ENCODE measurements around the gene CCDC61. TPM values are rescaled to one million over a fixed set of nuclear protein-coding genes. Genes with fewer than 3 reads are reported as not detected.

Gene CCDC61
- total RNA-seq, 4 donors from 2014 or later: 8.4 to 14.6 (median 9.5) TPM

DNA sequence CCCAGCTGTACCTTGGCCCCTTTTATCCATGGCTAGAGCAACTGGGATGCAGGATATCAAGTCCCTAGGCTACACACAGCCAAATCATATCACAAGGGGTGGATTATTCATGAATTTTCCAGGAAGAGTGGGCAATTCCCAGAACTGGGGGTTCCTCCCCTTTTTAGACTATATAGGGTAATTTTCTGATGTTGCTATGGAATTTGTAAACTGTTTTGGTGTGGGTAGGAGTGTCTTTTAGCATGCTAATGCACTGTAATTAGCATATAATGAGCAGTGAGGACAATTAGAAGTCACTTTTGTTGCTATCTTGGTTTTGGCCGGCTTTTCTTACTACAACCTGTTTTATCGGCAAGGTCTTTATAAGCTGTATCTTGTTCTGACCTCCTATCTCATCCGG lies 63.5 kb downstream of the CCDC61 start:
- no peak for DNase-seq (ENCODE audit: low spot score in 2 of 2)
- WGBS: 91% methylated on average over 3 of the region's 3 CpGs
- TF ChIP-seq, protein P1, sequence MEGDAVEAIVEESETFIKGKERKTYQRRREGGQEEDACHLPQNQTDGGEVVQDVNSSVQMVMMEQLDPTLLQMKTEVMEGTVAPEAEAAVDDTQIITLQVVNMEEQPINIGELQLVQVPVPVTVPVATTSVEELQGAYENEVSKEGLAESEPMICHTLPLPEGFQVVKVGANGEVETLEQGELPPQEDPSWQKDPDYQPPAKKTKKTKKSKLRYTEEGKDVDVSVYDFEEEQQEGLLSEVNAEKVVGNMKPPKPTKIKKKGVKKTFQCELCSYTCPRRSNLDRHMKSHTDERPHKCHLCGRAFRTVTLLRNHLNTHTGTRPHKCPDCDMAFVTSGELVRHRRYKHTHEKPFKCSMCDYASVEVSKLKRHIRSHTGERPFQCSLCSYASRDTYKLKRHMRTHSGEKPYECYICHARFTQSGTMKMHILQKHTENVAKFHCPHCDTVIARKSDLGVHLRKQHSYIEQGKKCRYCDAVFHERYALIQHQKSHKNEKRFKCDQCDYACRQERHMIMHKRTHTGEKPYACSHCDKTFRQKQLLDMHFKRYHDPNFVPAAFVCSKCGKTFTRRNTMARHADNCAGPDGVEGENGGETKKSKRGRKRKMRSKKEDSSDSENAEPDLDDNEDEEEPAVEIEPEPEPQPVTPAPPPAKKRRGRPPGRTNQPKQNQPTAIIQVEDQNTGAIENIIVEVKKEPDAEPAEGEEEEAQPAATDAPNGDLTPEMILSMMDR (IDR thresholded peaks at IDR 0.05): no peak
- no peak for TF ChIP-seq EP300 (IDR thresholded peaks at IDR 0.05)
- no peak for TF ChIP-seq POLR2AphosphoS5 (IDR thresholded peaks at IDR 0.05)
- TF ChIP-seq POLR2A (IDR thresholded peaks at IDR 0.05): no peak

DNA sequence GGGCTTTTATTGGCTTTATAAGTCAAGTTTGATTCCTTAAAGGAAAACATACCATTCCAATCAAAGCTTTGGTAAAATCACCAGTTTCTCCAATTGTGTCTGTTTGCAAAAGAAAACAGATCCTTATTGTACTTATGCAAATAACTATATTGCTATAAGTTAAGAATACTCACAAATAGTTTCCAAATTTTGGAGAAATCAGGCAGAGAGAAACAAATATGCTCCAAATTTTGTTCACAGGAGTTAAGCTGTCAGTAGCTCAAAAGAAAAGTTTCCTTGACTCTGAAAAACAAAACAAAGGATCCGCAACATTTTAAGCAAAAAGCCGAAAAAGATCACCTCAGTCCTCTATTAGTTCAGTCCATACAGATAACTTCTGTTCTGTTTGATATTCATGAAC lies 64.7 kb downstream of the CCDC61 start:
- no peak overlapping the region for H3K4me3 ChIP-seq
- H3K4me1 ChIP-seq: no peaks in the 10 kb centered on the region
- no peaks in the 10 kb centered on the region for H3K36me3 ChIP-seq
- TF ChIP-seq POLR2A (IDR thresholded peaks at IDR 0.05): no peak
- no peak for TF ChIP-seq POLR2AphosphoS5 (IDR thresholded peaks at IDR 0.05)
- no peak for TF ChIP-seq EP300 (IDR thresholded peaks at IDR 0.05)
- TF ChIP-seq, protein P1 (IDR thresholded peaks at IDR 0.05): no peak
- no peaks in the 10 kb centered on the region for H3K9me3 ChIP-seq
- no peak overlapping the region for H3K27ac ChIP-seq
- WGBS: 98% methylated on average over 2 of the region's 2 CpGs
- no peak for DNase-seq (ENCODE audit: low spot score in 2 of 2)
- H3K27me3 ChIP-seq: peaks cover 16% of the 10 kb centered on the region

More for the DNA sequence above, 63.5 kb downstream of the CCDC61 start:
- Histone ChIP-seq H3K36me3 (no peaks in the 10 kb centered on the region), H3K4me3 (no peak overlapping the region), H3K27me3 (peaks cover 19% of the 10 kb centered on the region), H3K27ac (no peak overlapping the region), H3K9me3 (no peaks in the 10 kb centered on the region), H3K4me1 (no peaks in the 10 kb centered on the region)

DNA sequence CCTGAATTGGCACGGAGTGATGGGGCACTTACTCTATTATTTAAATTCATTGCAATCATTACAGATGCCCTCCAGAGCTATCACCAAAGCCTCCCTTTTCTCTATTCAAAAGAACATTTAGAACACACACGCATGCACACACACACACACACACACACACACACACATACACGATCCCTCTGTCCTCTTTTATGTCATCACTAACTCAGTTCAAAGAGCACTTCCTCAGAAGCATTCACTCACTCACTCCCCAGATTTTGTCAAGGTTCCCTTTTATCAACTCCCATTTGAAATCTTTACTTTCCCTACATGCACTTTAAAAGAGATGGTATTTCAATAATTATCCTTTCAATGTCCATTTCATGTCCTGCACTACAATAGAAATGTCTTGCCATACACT lies 67.9 kb downstream of the CCDC61 start:
- Histone ChIP-seq H3K36me3 (no peaks in the 10 kb centered on the region), H3K4me3 (no peak overlapping the region), H3K27me3 (peaks cover 26% of the 10 kb centered on the region), H3K27ac (no peak overlapping the region), H3K4me1 (peaks cover 8% of the 10 kb centered on the region), H3K9me3 (no peaks in the 10 kb centered on the region)
- TF ChIP-seq POLR2A (IDR thresholded peaks at IDR 0.05) (no peak), EP300 (IDR thresholded peaks at IDR 0.05) (no peak), POLR2AphosphoS5 (IDR thresholded peaks at IDR 0.05) (no peak)
- TF ChIP-seq, protein P1 (IDR thresholded peaks at IDR 0.05): no peak
- DNase-seq (ENCODE audit: low spot score in 2 of 2): no peak
- WGBS: 72% methylated on average over 3 of the region's 3 CpGs

DNA sequence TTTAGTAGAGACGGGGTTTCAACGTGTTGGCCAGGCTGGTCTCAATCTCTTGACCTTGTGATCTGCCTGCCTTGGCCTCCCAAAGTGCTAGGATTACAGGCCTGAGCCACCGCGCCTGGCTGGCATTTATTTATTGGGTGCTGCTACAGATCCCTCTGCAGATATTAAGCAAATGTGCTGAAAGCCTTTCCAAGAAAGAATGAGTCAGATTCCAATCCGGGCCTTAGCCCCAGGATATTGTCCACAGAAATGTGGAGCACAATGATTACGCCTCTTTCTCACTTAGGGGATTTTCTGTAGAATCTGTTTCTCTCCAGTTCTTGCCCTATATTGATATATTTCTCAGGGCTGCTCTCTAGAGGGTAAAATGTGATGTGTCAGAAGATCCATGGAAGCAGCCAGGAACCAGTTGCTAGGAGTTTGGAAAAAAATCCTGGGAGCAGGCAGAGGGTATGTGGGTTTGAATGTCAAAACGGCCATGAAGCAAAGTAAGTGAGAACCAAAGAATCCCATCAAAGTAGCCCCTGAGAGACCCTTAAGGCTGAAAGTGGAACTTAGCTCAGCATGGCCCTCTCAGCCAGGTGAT lies 70.3 kb downstream of the CCDC61 start:
- WGBS: 19% methylated on average over 7 of the region's 7 CpGs
- TF ChIP-seq POLR2AphosphoS5 (IDR thresholded peaks at IDR 0.05): no peak
- no peak for TF ChIP-seq POLR2A (IDR thresholded peaks at IDR 0.05)
- TF ChIP-seq, protein P1 (IDR thresholded peaks at IDR 0.05): no peak
- no peak for TF ChIP-seq EP300 (IDR thresholded peaks at IDR 0.05)
- peaks cover 24% of the 10 kb centered on the region for H3K27me3 ChIP-seq
- no peaks in the 10 kb centered on the region for H3K9me3 ChIP-seq
- H3K27ac ChIP-seq: no peak overlapping the region
- peaks cover 31% of the 10 kb centered on the region for H3K4me1 ChIP-seq
- no peak for DNase-seq (ENCODE audit: low spot score in 2 of 2)
- H3K4me3 ChIP-seq: no peak overlapping the region
- H3K36me3 ChIP-seq: no peaks in the 10 kb centered on the region

DNA sequence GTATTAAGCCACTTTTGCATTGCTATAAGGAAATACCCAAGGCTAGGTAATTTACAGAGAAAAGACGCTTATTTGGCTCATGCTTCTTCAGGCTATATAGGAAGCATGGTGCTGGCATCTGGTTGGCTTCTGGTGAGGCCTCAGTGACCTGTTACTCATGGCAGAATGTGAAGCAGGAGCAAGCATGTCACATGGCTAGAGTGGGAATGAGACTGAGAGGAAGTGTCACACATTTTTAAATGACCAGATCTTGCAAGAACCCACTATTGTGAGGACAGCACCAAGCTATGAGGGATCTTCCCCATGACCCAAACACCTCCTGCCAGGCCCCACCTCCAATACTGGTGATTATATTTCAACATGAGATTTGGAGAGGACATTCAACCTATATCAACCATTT lies 71.2 kb downstream of the CCDC61 start:
- 59% methylated on average over 1 of the region's 1 CpG for WGBS
- DNase-seq (ENCODE audit: low spot score in 2 of 2): no peak
- H3K27ac ChIP-seq: no peak overlapping the region
- H3K9me3 ChIP-seq: no peaks in the 10 kb centered on the region
- H3K4me1 ChIP-seq: peaks cover 31% of the 10 kb centered on the region
- no peaks in the 10 kb centered on the region for H3K36me3 ChIP-seq
- H3K27me3 ChIP-seq: peaks cover 31% of the 10 kb centered on the region
- H3K4me3 ChIP-seq: no peak overlapping the region
- no peak for TF ChIP-seq POLR2AphosphoS5 (IDR thresholded peaks at IDR 0.05)
- TF ChIP-seq, protein P1 (IDR thresholded peaks at IDR 0.05): no peak
- TF ChIP-seq POLR2A (IDR thresholded peaks at IDR 0.05): no peak

All from suprapubic skin (tissue), 4 donors.